Stimulated activated effector memory CD8-positive, alpha-beta T cell treated with anti-CD3 and anti-CD28 coated beads, Interleukin-12 subunit alpha, Interleukin-12 subunit beta, amount 100 ng/mL, for 72 hours (primary cell): ENCODE measurements around the gene TMEM131.
"Not testable (repeated sequence)": the region's sequence is repeated elsewhere in the genome, so short reads cannot be mapped to it uniquely, and the experiment has no call there.

Experiments
- ATAC-seq: fragments of 150-1000 bp; cut with Tn5 transposase; 2 replicates; pipeline ENCODE4 v1.10.0; 2021
- DNase-seq, 2 donors: peaks; one replicate each; pipeline ENCODE4 v3.0.0; 2021 to 2022; ENCODE audit warnings: low spot score in 2 of 2
- H3K27ac Mint-ChIP-seq: one replicate; pipeline ENCODE4 v1.8.0; 2022; ENCODE audit warnings: mild to moderate bottlenecking, mixed read lengths
- H3K36me3 Mint-ChIP-seq: one replicate; pipeline ENCODE4 v1.8.0; 2022; ENCODE audit warnings: mild to moderate bottlenecking, mixed read lengths
- H3K4me1 Mint-ChIP-seq: one replicate; pipeline ENCODE4 v1.8.0; 2022; ENCODE audit warnings: mixed read lengths
- H3K4me3 Mint-ChIP-seq: one replicate; pipeline ENCODE4 v1.8.0; 2022; ENCODE audit warnings: mild to moderate bottlenecking, mixed read lengths
- H3K9me3 Mint-ChIP-seq: one replicate; pipeline ENCODE4 v1.8.0; 2022; ENCODE audit warnings: mixed read lengths

Gene TMEM131

GRCh38 chr2:97716695-97717612, 278.8 kb downstream of the TMEM131 start:
- Mint-ChIP-seq H3K9me3 (no peaks in the 10 kb centered on the region), H3K27ac (peak overlapping the region; percentile 99), H3K4me3 (peak overlapping the region; percentile 93), H3K36me3 (peaks cover 87% of the 10 kb centered on the region), H3K4me1 (peaks cover 91% of the 10 kb centered on the region)
- DNase-seq (no peak), ATAC-seq (no peak)

DNA sequence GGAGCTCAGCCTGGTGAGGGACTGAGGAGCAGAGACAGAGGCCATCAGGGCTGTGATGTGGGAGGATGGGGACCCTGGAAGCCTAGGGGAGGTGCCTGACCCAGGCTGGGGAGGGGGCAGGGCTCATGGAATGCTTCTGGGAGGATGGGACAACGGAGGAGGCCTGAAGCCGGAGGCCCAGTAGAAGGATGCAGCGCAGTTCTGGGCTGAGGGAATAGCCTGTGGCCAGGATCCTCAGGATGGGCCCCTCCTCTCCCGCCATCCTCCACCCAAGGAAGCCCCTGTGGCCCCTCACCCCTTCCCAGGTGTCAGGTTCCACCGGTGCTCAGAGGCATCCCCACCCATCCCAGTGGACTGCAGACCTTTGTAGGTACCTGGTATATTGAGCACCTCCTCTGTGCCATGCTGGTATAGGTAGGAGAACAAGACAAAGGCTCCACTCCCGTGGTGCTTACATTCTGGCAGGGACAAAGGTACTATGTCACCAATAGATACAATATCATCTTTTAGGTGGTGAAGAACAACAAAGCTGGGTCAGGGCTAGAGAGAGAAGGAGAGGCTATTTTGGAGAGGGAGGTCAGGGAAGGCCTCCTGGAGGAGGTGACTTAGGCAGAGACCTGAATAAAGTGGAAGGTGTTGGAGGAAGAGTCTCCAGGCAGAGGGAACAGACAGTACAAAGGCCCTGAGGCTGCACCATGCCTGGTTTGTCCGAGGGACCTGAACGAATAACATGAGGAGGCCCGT, 279.6 kb downstream of the TMEM131 start:
- no peaks in the 10 kb centered on the region for H3K9me3 Mint-ChIP-seq
- peak overlapping the region; percentile 99 for H3K27ac Mint-ChIP-seq
- peaks cover 97% of the 10 kb centered on the region for H3K4me1 Mint-ChIP-seq
- H3K4me3 Mint-ChIP-seq = peak overlapping the region; percentile 93
- DNase-seq (no peak), ATAC-seq (no peak)
- H3K36me3 Mint-ChIP-seq = peaks cover 79% of the 10 kb centered on the region

- no peaks in the 10 kb centered on the region for H3K9me3 Mint-ChIP-seq
- peaks cover 69% of the 10 kb centered on the region for H3K36me3 Mint-ChIP-seq
- ATAC-seq = no peak
- H3K4me3 Mint-ChIP-seq = peak overlapping the region; percentile 93
- no peak for DNase-seq
- peaks cover 98% of the 10 kb centered on the region for H3K4me1 Mint-ChIP-seq
- peak overlapping the region; percentile 99 for H3K27ac Mint-ChIP-seq
Measured at GRCh38 chr2:97714950-97715652, 280.6 kb downstream of the TMEM131 start.

DNA sequence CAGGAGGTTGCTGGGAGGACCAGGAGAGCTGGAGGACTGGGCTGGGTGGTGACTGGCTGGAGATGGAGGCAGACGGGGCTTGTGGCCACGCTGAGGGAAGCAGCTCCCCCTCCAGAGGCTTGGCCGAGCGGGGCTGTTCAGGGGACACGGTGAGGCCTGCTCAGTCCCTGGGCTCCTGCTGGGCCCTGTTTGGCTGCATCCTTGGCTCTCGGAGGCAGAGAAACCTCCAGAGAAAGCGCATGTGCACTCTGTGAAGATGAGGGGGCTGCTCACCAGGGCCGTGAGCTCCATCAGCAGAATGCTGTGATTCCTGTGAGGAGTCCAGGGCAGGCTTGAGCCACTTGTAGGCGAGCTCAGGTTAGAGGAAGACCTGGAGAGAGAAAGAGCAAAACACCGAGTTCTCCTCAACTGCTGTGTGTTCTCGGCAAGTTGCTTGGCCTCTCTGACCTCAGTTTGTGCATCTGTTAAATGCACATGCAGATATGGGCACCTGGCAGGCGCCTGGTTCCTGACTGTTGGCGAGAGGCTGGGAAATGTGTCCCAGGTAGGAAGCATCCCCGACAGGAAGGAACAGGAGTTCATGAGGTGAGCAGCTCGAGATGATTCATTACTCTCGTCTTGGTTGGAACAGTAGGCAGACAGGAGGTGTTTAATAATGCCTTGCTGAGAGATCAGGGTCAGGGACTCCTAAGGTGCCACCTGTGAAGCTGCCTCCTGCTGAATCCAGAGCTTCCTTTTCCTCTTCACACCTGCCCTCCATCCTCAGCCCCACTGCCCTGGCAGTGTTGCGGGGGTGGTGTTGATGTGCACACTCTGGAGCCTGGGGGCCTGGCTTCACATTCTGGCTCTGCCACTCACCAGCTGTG, 281.4 kb downstream of the TMEM131 start:
- DNase-seq (peak in 1 of 2 donors; percentile 70), ATAC-seq (peak; percentile 57)
- H3K4me1 Mint-ChIP-seq = peaks cover 96% of the 10 kb centered on the region
- peak overlapping the region; percentile 99 for H3K27ac Mint-ChIP-seq
- H3K4me3 Mint-ChIP-seq = peak overlapping the region; percentile 93
- no peaks in the 10 kb centered on the region for H3K9me3 Mint-ChIP-seq
- H3K36me3 Mint-ChIP-seq = peaks cover 61% of the 10 kb centered on the region

GRCh38 chr2:97713296-97714083, 282.3 kb downstream of the TMEM131 start, which contains the start of gene ZAP70:
ZAP70 (plus strand) TSS chr2:97713576; CDS start chr2:97724037, 10,461 bp downstream.
- H3K4me1 Mint-ChIP-seq = peaks cover 88% of the 10 kb centered on the region
- H3K4me3 Mint-ChIP-seq = peak within 1 kb of the TSS; percentile 93
- H3K9me3 Mint-ChIP-seq = no peaks in the 10 kb centered on the region
- DNase-seq = peak; percentile 38 to 84
- peak within 1 kb of the TSS; percentile 99 for H3K27ac Mint-ChIP-seq
- H3K36me3 Mint-ChIP-seq = peaks cover 53% of the 10 kb centered on the region
- peak; percentile 71 for ATAC-seq

- H3K27ac Mint-ChIP-seq = peak overlapping the region; percentile 99
- ATAC-seq = peak; percentile 47
- peaks cover 46% of the 10 kb centered on the region for H3K36me3 Mint-ChIP-seq
- DNase-seq = peak; percentile 26 to 63
- H3K4me1 Mint-ChIP-seq = peaks cover 81% of the 10 kb centered on the region
- H3K4me3 Mint-ChIP-seq = peak overlapping the region; percentile 93
- H3K9me3 Mint-ChIP-seq = no peaks in the 10 kb centered on the region
Measured at GRCh38 chr2:97712693-97713295, 283.0 kb downstream of the TMEM131 start.

GRCh38 chr2:97712175-97712574, 283.6 kb downstream of the TMEM131 start:
- H3K9me3 Mint-ChIP-seq, ATAC-seq, DNase-seq: not testable (repeated sequence)
- peaks cover 75% of the 10 kb centered on the region for H3K4me1 Mint-ChIP-seq
- H3K4me3 Mint-ChIP-seq = peak overlapping the region; percentile 93
- peak overlapping the region; percentile 99 for H3K27ac Mint-ChIP-seq
- H3K36me3 Mint-ChIP-seq = peaks cover 40% of the 10 kb centered on the region

DNA sequence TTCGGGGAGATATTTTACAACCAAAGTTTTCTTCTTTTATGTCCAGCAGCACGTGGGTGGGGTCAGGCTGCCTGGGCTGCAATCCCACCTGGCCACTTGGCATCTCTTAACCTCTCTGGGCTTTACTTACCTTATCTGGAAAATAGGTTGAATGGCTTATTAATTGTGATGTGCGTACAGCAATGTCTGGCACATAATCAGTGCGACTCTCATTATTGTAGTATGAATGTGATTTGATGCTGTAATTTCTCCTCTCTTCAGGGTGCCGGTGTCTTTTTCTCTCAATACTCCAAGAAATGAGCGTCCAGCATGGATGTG, 284.4 kb downstream of the TMEM131 start:
- peaks cover 31% of the 10 kb centered on the region for H3K36me3 Mint-ChIP-seq
- H3K4me3 Mint-ChIP-seq = peak overlapping the region; percentile 93
- H3K27ac Mint-ChIP-seq = peak overlapping the region; percentile 99
- ATAC-seq (no peak), DNase-seq (no peak)
- peaks cover 66% of the 10 kb centered on the region for H3K4me1 Mint-ChIP-seq
- H3K9me3 Mint-ChIP-seq = no peaks in the 10 kb centered on the region

- Mint-ChIP-seq H3K27ac (no peak overlapping the region), H3K4me1 (peaks cover 39% of the 10 kb centered on the region)
- ATAC-seq = no peak
Measured at GRCh38 chr2:97708608-97709007, 287.1 kb downstream of the TMEM131 start.

GRCh38 chr2:97708048-97708380, 287.7 kb downstream of the TMEM131 start:
- no peaks in the 10 kb centered on the region for H3K9me3 Mint-ChIP-seq
- H3K4me3 Mint-ChIP-seq = no peak overlapping the region
- H3K27ac Mint-ChIP-seq = no peak overlapping the region
- DNase-seq = no peak
- no peak for ATAC-seq
- H3K36me3 Mint-ChIP-seq = no peaks in the 10 kb centered on the region
- H3K4me1 Mint-ChIP-seq = peaks cover 33% of the 10 kb centered on the region

More at GRCh38 chr2:97708608-97709007, 287.1 kb downstream of the TMEM131 start:
- Mint-ChIP-seq H3K9me3 (no peaks in the 10 kb centered on the region), H3K36me3 (peaks cover 4% of the 10 kb centered on the region), H3K4me3 (no peak overlapping the region)
- no peak for DNase-seq

GRCh38 chr2:97707362-97708047, 288.2 kb downstream of the TMEM131 start:
- H3K27ac Mint-ChIP-seq = no peak overlapping the region

GRCh38 chr2:97706708-97707345, 288.9 kb downstream of the TMEM131 start:
- Mint-ChIP-seq H3K4me3 (no peak overlapping the region), H3K4me1 (peaks cover 21% of the 10 kb centered on the region), H3K9me3 (no peaks in the 10 kb centered on the region), H3K36me3 (no peaks in the 10 kb centered on the region), H3K27ac (no peak overlapping the region)
- no peak for ATAC-seq
- DNase-seq = no peak

More at GRCh38 chr2:97707362-97708047, 288.2 kb downstream of the TMEM131 start:
- ATAC-seq = no peak
- Mint-ChIP-seq H3K9me3 (no peaks in the 10 kb centered on the region), H3K4me3 (no peak overlapping the region), H3K36me3 (no peaks in the 10 kb centered on the region), H3K4me1 (peaks cover 28% of the 10 kb centered on the region)
- no peak for DNase-seq
